Left ventricle myocardium inferior (tissue), 1 donor: ENCODE data around the gene APOA1. TPM values are rescaled to one million over a fixed set of nuclear protein-coding genes. Genes with fewer than 3 reads are reported as not detected.

Experiments used
- DNase-seq: peaks from one replicate; pipeline ENCODE4 v3.0.0-alpha.2; 2020
- H3K27ac ChIP-seq: fragments of 200-600 bp; replicated peaks from 2 replicates; pipeline ENCODE4 v1.8.0; 2021
- H3K27me3 ChIP-seq: fragments of 200-600 bp; 2 replicates; pipeline ENCODE4 v1.8.0; 2021; ENCODE audit warnings: low read depth
- H3K36me3 ChIP-seq: fragments of 200-600 bp; 2 replicates; pipeline ENCODE4 v1.8.0; 2021
- H3K4me1 ChIP-seq: fragments of 200-600 bp; 2 replicates; pipeline ENCODE4 v1.8.0; 2021
- H3K4me3 ChIP-seq: fragments of 200-600 bp; 2 replicates; pipeline ENCODE4 v1.8.0; 2021; ENCODE audit warnings: mild to moderate bottlenecking, moderate library complexity
- H3K9me3 ChIP-seq: fragments of 200-600 bp; replicated peaks from 2 replicates; pipeline ENCODE4 v1.8.0; 2021
- CTCF ChIP-seq: fragments of 200-600 bp; IDR thresholded peaks from 2 replicates; pipeline ENCODE4 v1.8.0; 2021; ENCODE audit warnings: antibody characterized with exemption, mild to moderate bottlenecking, borderline replicate concordance
- intact Hi-C: fragments of 100-400 bp; cut with micrococcal nuclease; formaldehyde crosslinking; loops from one replicate; pipeline ENCODE4 v1.11.0; 2022
- total RNA-seq: library from RNA; stranded (reverse); fragmentation: NEBNext Ultra II Directional; extraction: Animal tissue kit (Norgen Biotek cat#: 25700); gene quantifications from one replicate; pipeline ENCODE4 v1.2.1, GENCODE V29; 2021
- donor health status: DM: no; HTN: yes; CAD: no; lungs with severe emphysema.

The APOA1 gene
- total RNA-seq, 1 donor from 2014 or later: 62.6 TPM

DNA sequence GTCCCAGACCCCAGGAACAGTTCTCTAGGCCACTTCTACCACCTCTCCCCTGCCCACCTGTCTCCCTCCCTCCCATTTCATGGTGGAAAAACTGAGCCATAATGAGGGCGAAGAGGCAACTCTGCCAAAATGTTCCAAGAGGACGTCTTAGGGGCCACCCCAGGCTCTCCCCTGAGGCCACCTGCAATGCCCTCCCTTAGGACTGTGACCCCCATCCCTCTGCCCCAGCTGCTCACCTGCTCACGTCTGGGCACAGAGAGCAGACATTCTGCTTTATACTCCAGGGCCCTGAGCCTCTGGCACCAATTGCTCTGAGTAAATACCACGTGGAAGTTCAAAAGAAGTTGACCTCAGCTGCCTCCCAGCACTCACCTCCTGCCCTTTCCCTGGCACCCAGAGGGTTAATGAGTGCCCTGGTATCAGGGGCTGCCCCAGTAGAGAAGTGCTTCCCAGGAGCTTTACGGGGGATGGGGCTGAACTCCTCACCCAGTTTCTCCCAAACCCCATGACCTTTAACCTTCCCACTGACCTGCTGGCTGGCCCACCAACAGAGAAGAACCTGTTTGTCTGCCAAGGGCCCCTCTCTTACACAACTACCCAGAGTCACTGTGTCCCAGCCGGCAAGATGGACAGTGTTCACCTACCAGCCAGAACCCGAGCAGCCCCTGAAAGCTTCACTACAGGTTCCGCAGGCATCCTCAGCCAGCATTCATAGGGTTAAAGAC, 45.1 kb downstream of the APOA1 start:
- H3K27ac ChIP-seq: no peak overlapping the region
- no peak for TF ChIP-seq CTCF
- DNase-seq: no peak
- H3K4me3 ChIP-seq: no peak overlapping the region
- no peaks in the 10 kb centered on the region for H3K9me3 ChIP-seq
- peaks cover 22% of the 10 kb centered on the region for H3K4me1 ChIP-seq
- no peaks in the 10 kb centered on the region for H3K36me3 ChIP-seq
- no peaks in the 10 kb centered on the region for H3K27me3 ChIP-seq
- intact Hi-C loops: loop anchor here (5.0 kb wide), 1 partner anchor 435 kb away; no protein-coding TSS in a partner anchor

DNA sequence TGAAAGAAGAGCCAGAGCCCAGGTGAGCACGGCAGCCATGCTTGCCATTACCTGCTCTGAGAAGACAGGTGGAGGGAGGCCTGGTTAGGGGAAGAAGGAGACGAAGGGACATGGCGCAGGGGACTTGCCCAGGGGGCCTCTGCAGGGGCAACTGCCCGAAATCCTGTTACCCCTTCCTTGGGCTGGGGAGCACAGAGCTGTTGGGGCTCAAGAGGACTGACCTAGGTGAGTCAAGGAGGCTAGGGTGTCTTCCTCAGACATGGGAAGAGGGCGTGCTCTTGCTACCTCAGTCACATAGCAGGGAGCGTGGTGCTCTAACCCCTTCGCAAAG, 45.6 kb downstream of the APOA1 start, which contains the start of gene APOA5:
Gene APOA5, minus strand, starts transcription at position 67 of the 331 bp plus-strand sequence. Its CDS starts 19 bp downstream, at position 48.
- no peaks in the 10 kb centered on the region for H3K27me3 ChIP-seq
- no peaks in the 10 kb centered on the region for H3K36me3 ChIP-seq
- TF ChIP-seq CTCF: no peak
- intact Hi-C loops: loop anchor here (5.0 kb wide), 1 partner anchor 436 kb away; no protein-coding TSS in a partner anchor
- no peaks in the 10 kb centered on the region for H3K9me3 ChIP-seq
- H3K27ac ChIP-seq: no peak within 1 kb of the TSS
- H3K4me1 ChIP-seq: peaks cover 27% of the 10 kb centered on the region
- DNase-seq: no peak
- peak within 1 kb of the TSS; percentile 32 for H3K4me3 ChIP-seq

- Histone ChIP-seq H3K9me3 (no peaks in the 10 kb centered on the region), H3K27me3 (no peaks in the 10 kb centered on the region), H3K36me3 (peaks cover 6% of the 10 kb centered on the region), H3K27ac (no peak overlapping the region), H3K4me1 (peaks cover 33% of the 10 kb centered on the region), H3K4me3 (peak overlapping the region; percentile 32)
- intact Hi-C loops: loop anchor here (5.0 kb wide), 1 partner anchor 436 kb away; no protein-coding TSS in a partner anchor
- peak; percentile 93 for TF ChIP-seq CTCF
- DNase-seq: peak; percentile 79
These were observed 46.2 kb downstream of the APOA1 start for GRCh38 chr11:116791002-116791812.

DNA sequence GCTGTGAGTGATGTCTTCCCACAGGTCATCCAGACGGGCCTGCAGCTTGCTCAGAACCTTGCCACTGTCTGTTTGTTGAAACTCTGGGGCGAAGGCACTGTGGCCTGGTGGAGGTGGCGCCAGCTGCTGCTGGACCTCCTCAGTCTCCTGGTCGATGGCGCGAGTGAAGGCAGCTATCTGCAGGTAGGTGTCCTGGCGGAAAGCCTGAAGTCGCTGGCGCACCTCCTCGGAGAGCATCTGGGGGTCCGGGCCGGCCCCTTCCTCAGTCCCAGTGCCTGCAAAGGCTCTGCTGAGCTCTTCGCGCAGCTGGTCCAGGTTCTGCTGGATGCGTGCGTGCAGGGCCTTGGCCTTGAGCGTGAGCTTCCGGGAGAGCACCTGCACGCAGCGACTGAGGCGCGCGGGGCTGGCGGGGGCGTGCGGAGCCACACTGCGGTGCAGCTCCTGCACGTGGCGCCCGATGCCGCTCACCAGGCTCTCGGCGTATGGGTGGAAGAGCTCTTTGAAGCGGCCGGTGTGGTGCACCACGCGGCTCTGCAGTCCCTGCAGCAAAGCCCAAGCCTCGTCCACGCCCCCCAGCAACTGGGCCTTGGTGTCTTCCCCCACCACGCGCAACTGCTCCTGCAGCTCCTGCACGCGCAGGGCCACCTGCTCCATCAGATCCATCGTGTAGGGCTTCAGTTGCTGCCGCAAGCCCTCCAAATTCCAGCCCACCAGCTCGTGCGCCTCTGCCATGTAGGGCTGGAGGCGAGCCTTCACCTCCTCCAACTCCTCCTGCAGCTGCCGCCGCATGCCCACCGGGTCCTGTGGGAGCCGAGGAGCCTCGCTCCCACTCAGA, 47.0 kb downstream of the APOA1 start:
- intact Hi-C loops: loop anchor here (5.0 kb wide), 1 partner anchor 437 kb away; no protein-coding TSS in a partner anchor
- TF ChIP-seq CTCF: no peak

DNA sequence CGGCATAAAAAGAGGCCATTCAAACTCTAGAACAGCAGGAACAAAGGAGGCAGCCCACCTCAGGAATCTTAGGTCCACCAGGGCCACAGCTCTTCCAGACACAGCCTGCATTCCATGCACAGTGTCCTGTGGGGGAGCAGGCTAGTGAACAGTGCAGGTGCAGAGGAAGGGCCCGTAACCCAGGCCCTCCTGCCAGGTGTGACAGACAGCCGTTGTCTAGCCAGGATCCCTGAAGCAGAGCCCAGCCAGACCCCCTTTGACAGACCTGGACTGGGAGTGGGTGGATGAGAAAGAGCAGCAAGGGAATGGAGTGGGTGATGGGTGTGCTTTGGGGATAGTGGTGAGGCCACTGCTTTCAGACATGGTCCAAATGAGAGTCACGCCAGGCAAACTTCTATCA, 48.4 kb downstream of the APOA1 start:
- H3K36me3 ChIP-seq: peaks cover 28% of the 10 kb centered on the region
- TF ChIP-seq CTCF: no peak
- H3K9me3 ChIP-seq: no peaks in the 10 kb centered on the region
- intact Hi-C loops: loop anchor here (5.0 kb wide), 1 partner anchor 318 kb away; no protein-coding TSS in a partner anchor
- H3K27me3 ChIP-seq: no peaks in the 10 kb centered on the region
- no peak for DNase-seq
- no peak overlapping the region for H3K27ac ChIP-seq
- H3K4me1 ChIP-seq: peaks cover 33% of the 10 kb centered on the region
- no peak overlapping the region for H3K4me3 ChIP-seq

More for the DNA sequence above, 47.0 kb downstream of the APOA1 start:
- no peak overlapping the region for H3K27ac ChIP-seq
- H3K4me3 ChIP-seq: no peak overlapping the region
- DNase-seq: no peak
- H3K36me3 ChIP-seq: peaks cover 14% of the 10 kb centered on the region
- peaks cover 33% of the 10 kb centered on the region for H3K4me1 ChIP-seq
- no peaks in the 10 kb centered on the region for H3K27me3 ChIP-seq
- H3K9me3 ChIP-seq: no peaks in the 10 kb centered on the region
